Stomach (tissue), 4 donors: ENCODE data around the gene CDCP2.

Source experiments
- POLR2A ChIP-seq, 4 donors: fragments of 450-650 bp; IDR thresholded peaks; one replicate each; pipeline ENCODE4 v1.6.1; 2016; ENCODE audit warnings: antibody characterized with exemption in 4 of 4, control low read depth in 2 of 4, mild to moderate bottlenecking in 1 of 4, moderate library complexity in 1 of 4
- TF ChIP-seq, protein P1 (sequence below), 7 experiments: fragments of 450-650 bp in 4 of 7; fragments of 200-600 bp in 3 of 7; sonication (generic) in 3 of 7; IDR thresholded peaks; one replicate each; pipeline ENCODE4 v1.5.1; 2016 to 2019; ENCODE audit warnings: antibody characterized with exemption in 7 of 7, control low read depth in 2 of 7, mild to moderate bottlenecking in 1 of 7

DNA sequence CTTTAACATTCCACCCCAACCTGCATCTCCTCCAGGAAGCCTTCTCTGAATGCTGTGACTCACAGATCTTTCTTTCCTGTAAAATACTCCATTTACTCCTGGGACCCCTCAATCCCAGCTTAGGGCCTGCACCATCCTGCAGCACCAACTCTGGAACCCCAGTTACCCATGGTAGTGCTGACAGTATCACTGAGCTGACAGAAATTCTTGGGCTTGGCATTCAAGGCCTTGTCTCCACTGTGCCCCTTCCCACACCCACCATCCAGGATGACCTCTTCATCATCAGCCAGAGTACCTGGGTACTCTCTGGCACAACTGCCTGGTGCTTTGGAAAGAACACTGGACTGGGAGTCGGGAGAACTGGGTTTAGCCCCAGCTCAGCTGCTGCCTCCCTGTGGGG, 38.7 kb upstream of the CDCP2 start:
- TF ChIP-seq, protein P1, sequence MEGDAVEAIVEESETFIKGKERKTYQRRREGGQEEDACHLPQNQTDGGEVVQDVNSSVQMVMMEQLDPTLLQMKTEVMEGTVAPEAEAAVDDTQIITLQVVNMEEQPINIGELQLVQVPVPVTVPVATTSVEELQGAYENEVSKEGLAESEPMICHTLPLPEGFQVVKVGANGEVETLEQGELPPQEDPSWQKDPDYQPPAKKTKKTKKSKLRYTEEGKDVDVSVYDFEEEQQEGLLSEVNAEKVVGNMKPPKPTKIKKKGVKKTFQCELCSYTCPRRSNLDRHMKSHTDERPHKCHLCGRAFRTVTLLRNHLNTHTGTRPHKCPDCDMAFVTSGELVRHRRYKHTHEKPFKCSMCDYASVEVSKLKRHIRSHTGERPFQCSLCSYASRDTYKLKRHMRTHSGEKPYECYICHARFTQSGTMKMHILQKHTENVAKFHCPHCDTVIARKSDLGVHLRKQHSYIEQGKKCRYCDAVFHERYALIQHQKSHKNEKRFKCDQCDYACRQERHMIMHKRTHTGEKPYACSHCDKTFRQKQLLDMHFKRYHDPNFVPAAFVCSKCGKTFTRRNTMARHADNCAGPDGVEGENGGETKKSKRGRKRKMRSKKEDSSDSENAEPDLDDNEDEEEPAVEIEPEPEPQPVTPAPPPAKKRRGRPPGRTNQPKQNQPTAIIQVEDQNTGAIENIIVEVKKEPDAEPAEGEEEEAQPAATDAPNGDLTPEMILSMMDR (IDR thresholded peaks at IDR 0.05) = no peak
- TF ChIP-seq POLR2A (IDR thresholded peaks at IDR 0.05) = no peak
